Neural progenitor cell (in vitro differentiated cells): ENCODE measurements around the gene RPS6KB2. TPM values are rescaled to one million over a fixed set of nuclear protein-coding genes. Genes with fewer than 3 reads are reported as not detected.

Source experiments
- DNase-seq: peaks from one replicate; pipeline ENCODE4 v3.0.0-alpha.2; 2016; ENCODE audit warnings: low spot score
- H2AFZ ChIP-seq: fragments of 200-600 bp; sonication (generic); replicated peaks from 2 replicates; pipeline ENCODE4 v1.6.1; 2016; ENCODE audit warnings: antibody characterized with exemption
- H3F3A ChIP-seq: fragments of 200-600 bp; sonication (generic); 2 replicates; pipeline ENCODE4 v1.6.1; 2016; ENCODE audit warnings: antibody characterized with exemption, low read depth
- H3K27ac ChIP-seq: fragments of 200-600 bp; sonication (generic); 2 replicates; pipeline ENCODE4 v1.5.1; 2016; ENCODE audit warnings: mild to moderate bottlenecking
- H3K27me3 ChIP-seq: fragments of 200-600 bp; sonication (generic); 2 replicates; pipeline ENCODE4 v1.6.1; 2016; ENCODE audit warnings: mild to moderate bottlenecking, moderate library complexity
- H3K36me3 ChIP-seq: fragments of 200-600 bp; sonication (generic); 2 replicates; pipeline ENCODE4 v1.5.1; 2016
- H3K4me1 ChIP-seq: fragments of 200-600 bp; sonication (generic); 2 replicates; pipeline ENCODE4 v1.6.1; 2016; ENCODE audit warnings: mixed run types
- H3K4me2 ChIP-seq: fragments of 200-600 bp; sonication (generic); 2 replicates; pipeline ENCODE4 v1.6.1; 2016
- H3K4me3 ChIP-seq: fragments of 200-600 bp; sonication (generic); 2 replicates; pipeline ENCODE4 v1.5.1; 2016
- H3K79me2 ChIP-seq: fragments of 200-600 bp; sonication (generic); 2 replicates; pipeline ENCODE4 v1.6.1; 2016; ENCODE audit warnings: low read depth
- H3K9ac ChIP-seq: fragments of 200-600 bp; sonication (generic); 2 replicates; pipeline ENCODE4 v1.6.1; 2016
- H3K9me3 ChIP-seq: fragments of 200-600 bp; sonication (generic); 2 replicates; pipeline ENCODE4 v1.5.1; 2016; ENCODE audit warnings: low read depth
- H4K20me1 ChIP-seq: fragments of 200-600 bp; sonication (generic); 2 replicates; pipeline ENCODE4 v1.6.1; 2016; ENCODE audit warnings: low read depth
- H3K27ac Mint-ChIP-seq: 3 replicates; pipeline ENCODE4 v1.8.0; 2021; ENCODE audit warnings: mixed read lengths
- H3K27me3 Mint-ChIP-seq: 2 replicates; pipeline ENCODE4 v1.8.0; 2022; ENCODE audit warnings: low read depth, mild to moderate bottlenecking, inconsistent platforms, moderate library complexity, mixed read lengths; ENCODE audit not compliant: insufficient read depth
- H3K36me3 Mint-ChIP-seq: 3 replicates; pipeline ENCODE4 v1.8.0; 2021; ENCODE audit warnings: mixed read lengths
- H3K4me1 Mint-ChIP-seq: 3 replicates; pipeline ENCODE4 v1.8.0; 2021; ENCODE audit warnings: mixed read lengths
- H3K4me3 Mint-ChIP-seq: 3 replicates; pipeline ENCODE4 v1.8.0; 2021; ENCODE audit warnings: mild to moderate bottlenecking, moderate library complexity, mixed read lengths
- H3K9me3 Mint-ChIP-seq: 3 replicates; pipeline ENCODE4 v1.8.0; 2020; ENCODE audit warnings: mixed read lengths
- EZH2 ChIP-seq: fragments of 200-600 bp; sonication (generic); IDR thresholded peaks from 2 replicates; pipeline ENCODE4 v1.6.1; 2017; ENCODE audit warnings: antibody characterized with exemption, mild to moderate bottlenecking, moderate library complexity
- EZH2phosphoT487 ChIP-seq: fragments of 200-600 bp; sonication (generic); IDR thresholded peaks from 2 replicates; pipeline ENCODE4 v1.6.1; 2017; ENCODE audit warnings: antibody characterized with exemption
- total RNA-seq: library from RNA; depleted of rRNA; stranded (reverse); fragments of >200 nt; gene quantifications from 2 replicates; pipeline ENCODE4 v1.2.3, GENCODE V29; 2015; ENCODE audit warnings: low replicate concordance
- TF ChIP-seq, protein P1 (sequence below): fragments of 200-600 bp; sonication (generic); IDR thresholded peaks from 2 replicates; pipeline ENCODE4 v1.5.1; 2017; ENCODE audit warnings: antibody characterized with exemption, mild to moderate bottlenecking

The RPS6KB2 gene
- total RNA-seq, 1 donor from 2014 or later: 23.7 TPM

DNA sequence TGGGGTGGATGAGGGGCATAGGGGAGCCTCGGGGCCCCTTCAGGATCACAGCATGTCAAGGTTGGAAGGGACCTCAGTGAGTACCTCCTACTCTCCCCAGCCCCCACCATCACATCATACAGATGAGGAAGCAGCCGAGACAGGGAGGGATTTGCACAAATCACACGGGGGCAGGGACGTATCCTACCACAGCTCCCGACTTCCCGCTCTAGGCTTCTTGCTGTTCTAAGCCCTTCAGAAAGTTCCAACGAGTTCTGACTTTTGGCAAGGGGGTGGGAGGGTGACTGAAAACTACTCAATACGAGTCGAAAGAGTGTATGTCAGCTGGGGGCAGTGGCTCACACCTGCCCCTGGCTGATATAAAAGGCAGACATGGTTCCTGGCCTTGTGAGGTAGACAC lies 41.2 kb upstream of the RPS6KB2 start:
- no peak overlapping the region for H3K27ac Mint-ChIP-seq
- peaks cover 16% of the 10 kb centered on the region for H3K79me2 ChIP-seq
- no peak for DNase-seq
- peaks cover 2% of the 10 kb centered on the region for H3K27me3 Mint-ChIP-seq
- H3K9me3 Mint-ChIP-seq: no peaks in the 10 kb centered on the region
- H3F3A ChIP-seq: peaks cover 8% of the 10 kb centered on the region
- no peak overlapping the region for H3K4me3 Mint-ChIP-seq
- peaks cover 12% of the 10 kb centered on the region for H3K27me3 ChIP-seq
- H3K27ac ChIP-seq: no peak overlapping the region
- no peaks in the 10 kb centered on the region for H3K9me3 ChIP-seq
- no peak overlapping the region for H3K9ac ChIP-seq
- H2AFZ ChIP-seq: no peak overlapping the region
- no peak overlapping the region for H3K4me2 ChIP-seq
- no peaks in the 10 kb centered on the region for H3K4me1 ChIP-seq
- no peak overlapping the region for H3K4me3 ChIP-seq
- peaks cover 2% of the 10 kb centered on the region for H4K20me1 ChIP-seq
- TF ChIP-seq, protein P1, sequence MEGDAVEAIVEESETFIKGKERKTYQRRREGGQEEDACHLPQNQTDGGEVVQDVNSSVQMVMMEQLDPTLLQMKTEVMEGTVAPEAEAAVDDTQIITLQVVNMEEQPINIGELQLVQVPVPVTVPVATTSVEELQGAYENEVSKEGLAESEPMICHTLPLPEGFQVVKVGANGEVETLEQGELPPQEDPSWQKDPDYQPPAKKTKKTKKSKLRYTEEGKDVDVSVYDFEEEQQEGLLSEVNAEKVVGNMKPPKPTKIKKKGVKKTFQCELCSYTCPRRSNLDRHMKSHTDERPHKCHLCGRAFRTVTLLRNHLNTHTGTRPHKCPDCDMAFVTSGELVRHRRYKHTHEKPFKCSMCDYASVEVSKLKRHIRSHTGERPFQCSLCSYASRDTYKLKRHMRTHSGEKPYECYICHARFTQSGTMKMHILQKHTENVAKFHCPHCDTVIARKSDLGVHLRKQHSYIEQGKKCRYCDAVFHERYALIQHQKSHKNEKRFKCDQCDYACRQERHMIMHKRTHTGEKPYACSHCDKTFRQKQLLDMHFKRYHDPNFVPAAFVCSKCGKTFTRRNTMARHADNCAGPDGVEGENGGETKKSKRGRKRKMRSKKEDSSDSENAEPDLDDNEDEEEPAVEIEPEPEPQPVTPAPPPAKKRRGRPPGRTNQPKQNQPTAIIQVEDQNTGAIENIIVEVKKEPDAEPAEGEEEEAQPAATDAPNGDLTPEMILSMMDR: no peak
- TF ChIP-seq EZH2 (no peak), EZH2phosphoT487 (no peak)
- peaks cover 23% of the 10 kb centered on the region for H3K4me1 Mint-ChIP-seq
- H3K36me3 ChIP-seq: no peaks in the 10 kb centered on the region
- no peaks in the 10 kb centered on the region for H3K36me3 Mint-ChIP-seq

DNA sequence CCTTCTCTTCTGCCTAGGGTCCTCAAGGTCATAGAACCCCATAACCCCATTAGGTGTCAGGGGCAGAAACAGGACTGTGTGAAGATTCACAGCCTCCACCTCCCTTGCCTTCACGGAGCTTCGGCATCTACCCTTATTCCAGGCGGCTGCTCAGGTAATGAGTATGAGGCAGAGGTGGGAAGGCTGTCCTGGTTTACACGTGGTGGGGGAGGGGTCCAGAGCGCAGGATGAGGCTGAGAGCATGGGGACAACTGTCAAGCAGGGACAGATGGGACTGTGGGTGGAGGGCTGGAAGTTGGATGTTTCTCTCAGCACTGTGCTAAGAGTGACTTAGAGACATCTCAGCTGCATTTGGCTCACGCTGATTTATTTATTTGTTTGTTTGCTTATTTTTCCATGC lies 40.8 kb upstream of the RPS6KB2 start:
- peaks cover 21% of the 10 kb centered on the region for H3K79me2 ChIP-seq
- Mint-ChIP-seq H3K9me3 (no peaks in the 10 kb centered on the region), H3K27me3 (peaks cover 2% of the 10 kb centered on the region), H3K4me3 (no peak overlapping the region), H3K27ac (no peak overlapping the region), H3K36me3 (no peaks in the 10 kb centered on the region), H3K4me1 (peaks cover 22% of the 10 kb centered on the region)
- H3K9me3 ChIP-seq: no peaks in the 10 kb centered on the region
- DNase-seq: no peak
- H3K27ac ChIP-seq: no peak overlapping the region
- no peaks in the 10 kb centered on the region for H3K36me3 ChIP-seq
- H2AFZ ChIP-seq: no peak overlapping the region
- TF ChIP-seq EZH2: no peak
- no peak for TF ChIP-seq EZH2phosphoT487
- TF ChIP-seq, protein P1: no peak
- no peak overlapping the region for H3K4me3 ChIP-seq
- H3K4me2 ChIP-seq: no peak overlapping the region
- peaks cover 12% of the 10 kb centered on the region for H3K27me3 ChIP-seq
- peaks cover 7% of the 10 kb centered on the region for H4K20me1 ChIP-seq
- no peak overlapping the region for H3K9ac ChIP-seq
- peaks cover 8% of the 10 kb centered on the region for H3F3A ChIP-seq
- peaks cover 2% of the 10 kb centered on the region for H3K4me1 ChIP-seq

DNA sequence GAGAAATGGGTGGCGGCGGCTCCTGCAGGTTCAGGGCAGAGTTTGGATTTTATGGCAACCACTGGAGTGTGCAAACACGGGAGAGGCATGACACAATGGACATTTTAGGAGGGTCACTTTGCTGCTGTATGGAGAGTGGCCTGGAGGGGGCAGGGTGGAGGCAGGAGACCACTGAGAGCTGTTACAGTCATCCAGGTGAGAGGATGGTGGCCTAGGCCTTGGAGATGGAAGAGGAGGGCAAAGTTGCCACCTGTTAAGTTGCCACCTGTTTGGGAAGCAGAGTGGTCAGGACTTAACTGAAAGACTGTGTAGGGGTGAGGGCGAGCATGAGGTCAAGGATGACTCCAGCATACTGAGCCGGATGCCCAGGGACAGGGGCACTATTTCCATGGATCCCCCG lies 38.8 kb upstream of the RPS6KB2 start:
- H3K79me2 ChIP-seq: peaks cover 24% of the 10 kb centered on the region

More for the DNA sequence above, 38.8 kb upstream of the RPS6KB2 start:
- Histone ChIP-seq H3K9me3 (no peaks in the 10 kb centered on the region), H3K4me2 (no peak overlapping the region), H3K4me1 (peaks cover 4% of the 10 kb centered on the region), H3K9ac (no peak overlapping the region), H3K4me3 (no peak overlapping the region), H2AFZ (no peak overlapping the region), H3F3A (peaks cover 8% of the 10 kb centered on the region), H3K36me3 (no peaks in the 10 kb centered on the region), H3K27ac (no peak overlapping the region), H3K27me3 (peaks cover 6% of the 10 kb centered on the region), H4K20me1 (peaks cover 9% of the 10 kb centered on the region)
- Mint-ChIP-seq H3K27me3 (peaks cover 2% of the 10 kb centered on the region), H3K9me3 (no peaks in the 10 kb centered on the region), H3K27ac (peak overlapping the region; percentile 6), H3K4me1 (peaks cover 29% of the 10 kb centered on the region), H3K4me3 (peak overlapping the region; percentile 78), H3K36me3 (no peaks in the 10 kb centered on the region)
- DNase-seq: peak; percentile 66
- no peak for TF ChIP-seq EZH2phosphoT487
- TF ChIP-seq, protein P1: peak; percentile 71
